GM18867 (cell line): ENCODE results near the gene GLCE.
A peak's percentile ranks its signal among the peaks of the same experiment; 100 is the strongest.

Source experiments
- ATAC-seq: cut with Tn5 transposase; IDR thresholded peaks from one replicate; pipeline ENCODE4 v1.9.1; 2021; ENCODE audit warnings: mild to moderate bottlenecking, moderate library complexity; ENCODE audit not compliant: unreplicated experiment

Gene GLCE

GRCh38 chr15:69160141-69160993, at the start of gene GLCE:
Gene GLCE, plus strand, starts transcription at chr15:69160635. Its CDS starts 95,172 bp downstream, at chr15:69255807.
- peak; percentile 95 for ATAC-seq

GRCh38 chr15:69114331-69114928, 46.0 kb upstream of the GLCE start:
- ATAC-seq, result no peak

GRCh38 chr15:69115031-69115430, 45.4 kb upstream of the GLCE start:
- ATAC-seq, result no peak

- no peak for ATAC-seq
These were observed 44.0 kb upstream of the GLCE start for GRCh38 chr15:69116391-69116790.

- ATAC-seq, result no peak
These were observed 43.0 kb upstream of the GLCE start for GRCh38 chr15:69117431-69117871.

- ATAC-seq, result no peak
These were observed 42.3 kb upstream of the GLCE start for GRCh38 chr15:69118089-69118488.

GRCh38 chr15:69119001-69119400, 41.4 kb upstream of the GLCE start:
- no peak for ATAC-seq

GRCh38 chr15:69119683-69120395, 40.6 kb upstream of the GLCE start:
- no peak for ATAC-seq

GRCh38 chr15:69120732-69121131, 39.7 kb upstream of the GLCE start:
- ATAC-seq, result no peak

- no peak for ATAC-seq
These were observed 39.1 kb upstream of the GLCE start for GRCh38 chr15:69121198-69121828.

- ATAC-seq, result no peak
These were observed 35.2 kb upstream of the GLCE start for GRCh38 chr15:69125236-69125635.

- ATAC-seq, result no peak
These were observed 34.4 kb upstream of the GLCE start for GRCh38 chr15:69126054-69126469.

GRCh38 chr15:69127306-69127705, 33.1 kb upstream of the GLCE start:
- ATAC-seq, result no peak

GRCh38 chr15:69128667-69129311, 31.6 kb upstream of the GLCE start:
- no peak for ATAC-seq

GRCh38 chr15:69131362-69132220, 28.8 kb upstream of the GLCE start:
- ATAC-seq, result no peak

GRCh38 chr15:69132430-69132829, 28.0 kb upstream of the GLCE start:
- ATAC-seq, result no peak

- ATAC-seq, result no peak
These were observed 27.2 kb upstream of the GLCE start for GRCh38 chr15:69132977-69133861.

GRCh38 chr15:69133862-69134519, 26.4 kb upstream of the GLCE start:
- ATAC-seq, result no peak
